SK-N-SH (cell line): ENCODE measurements around the gene PDZD2. TPM values are rescaled to one million over a fixed set of nuclear protein-coding genes. Genes with fewer than 3 reads are reported as not detected.

Experiments used
- CTCF ChIA-PET: fragments of 300-600, 350-600 bp; formaldehyde crosslinking; extraction: SDS; loops from one replicate; lab custom pipeline; 2021; lab: Yijun Ruan, JAX
- POLR2A ChIA-PET: fragments of 350-600 bp; sonication (Branson Sonifier 250); formaldehyde crosslinking; extraction: SDS; loops from one replicate; lab custom pipeline; 2020; ENCODE audit warnings: antibody characterized with exemption, inconsistent platforms; lab: Yijun Ruan, JAX
- DNase-seq: peaks from one replicate; pipeline ENCODE4 v3.0.0; 2012
- H2AFZ ChIP-seq: fragments of 200-600 bp; sonication (generic); 2 replicates; pipeline ENCODE4 v1.8.1; 2016; ENCODE audit warnings: antibody characterized with exemption, mild to moderate bottlenecking, low read depth
- H3F3A ChIP-seq: fragments of 200-600 bp; sonication (generic); replicated peaks from 2 replicates; pipeline ENCODE3; 2016; ENCODE audit warnings: antibody characterized with exemption, mild to moderate bottlenecking; ENCODE audit not compliant: insufficient read depth
- H3K27ac ChIP-seq, 2 experiments: fragments of 200-500 bp in 1 of 2; fragments of 200-600 bp in 1 of 2; sonication (Bioruptor generic) in 1 of 2; sonication (generic), shearing (Covaris generic) in 1 of 2; 2 replicates each; pipeline versions ENCODE4 v1.5.1 to v1.6.1; 2014 to 2016; ENCODE audit warnings: low read depth in 2 of 2, inconsistent platforms in 1 of 2, low read length in 1 of 2, mild to moderate bottlenecking in 1 of 2, mixed read lengths in 1 of 2
- H3K27me3 ChIP-seq: fragments of 200-600 bp; sonication (generic), shearing (Covaris generic); 2 replicates; pipeline ENCODE4 v1.6.1; 2016; ENCODE audit warnings: mixed run types; ENCODE audit not compliant: insufficient read depth
- H3K36me3 ChIP-seq, 2 experiments: fragments of 200-500 bp in 1 of 2; fragments of 200-600 bp in 1 of 2; sonication (Bioruptor generic) in 1 of 2; sonication (generic) in 1 of 2; replicated peaks in 1 of 2; 2 replicates each; pipeline versions ENCODE3 to v1.5.1; 2014 to 2016; ENCODE audit warnings: low read length in 1 of 2, mild to moderate bottlenecking in 1 of 2; ENCODE audit not compliant: insufficient read depth in 2 of 2, control insufficient read depth in 1 of 2
- H3K4me1 ChIP-seq, 2 experiments: fragments of 200-500 bp in 1 of 2; fragments of 200-600 bp in 1 of 2; sonication (Bioruptor generic) in 1 of 2; sonication (generic), shearing (Covaris generic) in 1 of 2; 2 replicates each; pipeline versions ENCODE4 v1.5.1 to v1.6.1; 2014 to 2016; ENCODE audit warnings: low read depth in 1 of 2, low read length in 1 of 2, mixed run types in 1 of 2; ENCODE audit not compliant: insufficient read depth in 2 of 2, control insufficient read depth in 1 of 2
- H3K4me2 ChIP-seq: fragments of 200-600 bp; sonication (generic), shearing (Covaris generic); 2 replicates; pipeline ENCODE4 v1.6.1; 2017; ENCODE audit warnings: mixed run types
- H3K4me3 ChIP-seq, 2 experiments: fragments of 200-500 bp in 1 of 2; fragments of 200-600 bp in 1 of 2; sonication (Bioruptor generic) in 1 of 2; sonication (generic), shearing (Covaris generic) in 1 of 2; 2 replicates each; pipeline versions ENCODE4 v1.5.1 to v1.8.1; 2014 to 2016; ENCODE audit warnings: low read depth in 2 of 2, inconsistent platforms in 1 of 2, low read length in 1 of 2, mild to moderate bottlenecking in 1 of 2, mixed read lengths in 1 of 2, moderate library complexity in 1 of 2
- H3K79me2 ChIP-seq: fragments of 200-600 bp; sonication (generic); 2 replicates; pipeline ENCODE4 v1.8.1; 2017; ENCODE audit warnings: mild to moderate bottlenecking; ENCODE audit not compliant: insufficient read depth
- H3K9ac ChIP-seq: fragments of 200-600 bp; sonication (generic); 2 replicates; pipeline ENCODE4 v1.6.1; 2017; ENCODE audit warnings: mixed run types
- H3K9me2 ChIP-seq: fragments of 200-600 bp; sonication (generic); 2 replicates; pipeline ENCODE4 v1.6.1; 2017; ENCODE audit warnings: mixed run types
- H3K9me3 ChIP-seq: fragments of 200-600 bp; sonication (generic); 2 replicates; pipeline ENCODE4 v1.6.1; 2017; ENCODE audit warnings: mixed run types, mild to moderate bottlenecking, moderate library complexity
- H4K20me1 ChIP-seq: fragments of 200-600 bp; sonication (generic); 2 replicates; pipeline ENCODE4 v1.6.1; 2017; ENCODE audit warnings: mild to moderate bottlenecking, mixed run types; ENCODE audit not compliant: insufficient read depth
- CTCF ChIP-seq: fragments of 200-600 bp; sonication (generic); IDR thresholded peaks from 2 replicates; pipeline ENCODE4 v1.6.1; 2017; ENCODE audit warnings: antibody characterized with exemption, mild to moderate bottlenecking, moderate library complexity
- ELF1 ChIP-seq: IDR thresholded peaks from 2 replicates; pipeline ENCODE4 v1.4.0; 2012
- EZH2phosphoT487 ChIP-seq: fragments of 200-600 bp; sonication (generic); IDR thresholded peaks from 2 replicates; pipeline ENCODE4 v1.6.1; 2017; ENCODE audit warnings: low read depth, mixed run types, mild to moderate bottlenecking, antibody characterized with exemption, moderate library complexity, borderline replicate concordance
- FOSL2 ChIP-seq: IDR thresholded peaks from 2 replicates; pipeline ENCODE4 v1.4.0; 2012; ENCODE audit warnings: low read depth, mild to moderate bottlenecking, moderate library complexity, borderline replicate concordance
- FOXJ3 ChIP-seq: sonication (generic); formaldehyde crosslinking; IDR thresholded peaks from 2 replicates; pipeline ENCODE4 v1.5.1; 2020; ENCODE audit warnings: mild to moderate bottlenecking, missing genetic modification reagents
- FOXM1 ChIP-seq: IDR thresholded peaks from 2 replicates; pipeline ENCODE4 v1.4.0; 2012; ENCODE audit warnings: low read depth, mild to moderate bottlenecking
- MAX ChIP-seq: IDR thresholded peaks from 2 replicates; pipeline ENCODE4 v1.4.0; 2012; ENCODE audit warnings: low read depth
- MXI1 ChIP-seq: IDR thresholded peaks from 2 replicates; pipeline ENCODE4 v1.6.1; 2012; ENCODE audit warnings: mild to moderate bottlenecking, low read depth, low read length, improper control_type of control experiment
- NFIC ChIP-seq: IDR thresholded peaks from 2 replicates; pipeline ENCODE4 v1.4.0; 2012; ENCODE audit warnings: borderline replicate concordance
- NRF1 ChIP-seq: IDR thresholded peaks from 2 replicates; pipeline ENCODE4 v1.6.1; 2012; ENCODE audit warnings: low read depth, mild to moderate bottlenecking, low read length
- POLR2AphosphoS5 ChIP-seq: IDR thresholded peaks from 2 replicates; pipeline ENCODE4 v1.6.1; 2012; ENCODE audit warnings: low read depth, low read length
- RAD21 ChIP-seq: IDR thresholded peaks from 2 replicates; pipeline ENCODE4 v1.6.1; 2012; ENCODE audit warnings: mild to moderate bottlenecking, low read length
- RFX5 ChIP-seq: IDR thresholded peaks from 2 replicates; pipeline ENCODE4 v1.6.1; 2012; ENCODE audit warnings: mild to moderate bottlenecking, improper control_type of control experiment, low read length
- RXRA ChIP-seq: IDR thresholded peaks from 2 replicates; pipeline ENCODE4 v1.4.0; 2012; ENCODE audit warnings: low read depth, mild to moderate bottlenecking, borderline replicate concordance
- SIN3A ChIP-seq: IDR thresholded peaks from 2 replicates; pipeline ENCODE4 v1.6.1; 2012; ENCODE audit warnings: low read depth, mild to moderate bottlenecking, low read length, moderate library complexity, borderline replicate concordance
- SMC3 ChIP-seq: IDR thresholded peaks from 2 replicates; pipeline ENCODE4 v1.6.1; 2012; ENCODE audit warnings: low read depth, low read length, improper control_type of control experiment
- TEAD4 ChIP-seq: IDR thresholded peaks from 2 replicates; pipeline ENCODE4 v1.4.0; 2012; ENCODE audit warnings: mild to moderate bottlenecking, borderline replicate concordance; ENCODE audit not compliant: insufficient read depth
- USF1 ChIP-seq: IDR thresholded peaks from 2 replicates; pipeline ENCODE4 v1.4.0; 2012; ENCODE audit warnings: low read depth, borderline replicate concordance
- USF2 ChIP-seq: fragments of 150-350 bp; IDR thresholded peaks from 2 replicates; pipeline ENCODE4 v1.6.1; 2017; ENCODE audit warnings: antibody characterized with exemption, low read length, low read depth, borderline replicate concordance
- ZBTB33 ChIP-seq: IDR thresholded peaks from 2 replicates; pipeline ENCODE4 v1.4.0; 2012; ENCODE audit warnings: low read depth, borderline replicate concordance
- WGBS: methylation state at CpG from one replicate; pipeline ENCODE4 v1.1.6; 2017; ENCODE audit warnings: low lambda C conversion rate; 5-methylcytosine and 5-hydroxymethylcytosine counted together
- polyA plus RNA-seq, 3 experiments: library from polyadenylated mRNA; depleted of rRNA; stranded (reverse); fragments of >200 nt; gene quantifications; 2 replicates each; pipeline ENCODE4 v1.2.3, GENCODE V29; 2012

The PDZD2 gene
- polyA plus RNA-seq, 1 of the 3 experiments (the other 2 are of a cell fraction): 0.13 TPM

GRCh38 chr5:31730139-31730538, 91.2 kb downstream of the PDZD2 start (continued):
- TF ChIP-seq EZH2phosphoT487 (no peak), SMC3 (no peak), FOXM1 (no peak), SIN3A (no peak), USF1 (no peak), NFIC (no peak), POLR2AphosphoS5 (no peak), RAD21 (no peak), FOXJ3 (CRISPR knock-in tag) (no peak), CTCF (no peak)

- no peak overlapping the region for H3K9ac ChIP-seq
These were observed 92.1 kb downstream of the PDZD2 start for GRCh38 chr5:31731016-31731415.

More at GRCh38 chr5:31731016-31731415, 92.1 kb downstream of the PDZD2 start:
- Histone ChIP-seq H3K4me1 (peaks cover 0 to 6% of the 10 kb centered on the region in 2 experiments; a peak in 1 of 4 replicates), H3K36me3 (no peaks in the 10 kb centered on the region), H3K4me2 (no peak overlapping the region), H4K20me1 (no peaks in the 10 kb centered on the region), H2AFZ (no peak overlapping the region), H3K27me3 (no peaks in the 10 kb centered on the region), H3F3A (no peaks in the 10 kb centered on the region), H3K9me2 (no peaks in the 10 kb centered on the region), H3K4me3 (no peak overlapping the region), H3K9me3 (no peaks in the 10 kb centered on the region), H3K27ac (no peak overlapping the region), H3K79me2 (no peaks in the 10 kb centered on the region)
- no peak for DNase-seq
- ChIA-PET CTCF (no interaction called here), POLR2A (interaction anchor here (0.6 kb wide), 1 partner anchor 20 kb away, joined by 3 read pairs; no protein-coding TSS in a partner anchor)
- TF ChIP-seq USF2 (no peak), FOXJ3 (CRISPR knock-in tag) (no peak), NRF1 (no peak), CTCF (no peak), RXRA (no peak), FOSL2 (no peak), MXI1 (no peak), ZBTB33 (no peak), EZH2phosphoT487 (no peak), RFX5 (no peak), TEAD4 (no peak), POLR2AphosphoS5 (no peak), ELF1 (no peak), MAX (no peak), USF1 (no peak)
- WGBS: 39% methylated on average over 3 of the region's 3 CpGs
